Transverse colon (tissue), 4 donors: ENCODE data around the gene TH. TPM values are rescaled to one million over a fixed set of nuclear protein-coding genes. Genes with fewer than 3 reads are reported as not detected.

ENCODE experiments used
- DNase-seq: peaks from one replicate; pipeline ENCODE4 v3.0.0-alpha.2; 2019
- H3K27ac ChIP-seq, 4 donors: fragments of 200-600 bp; sonication (generic); 2 replicates each; pipeline ENCODE4 v1.5.1; 2016 to 2018; ENCODE audit warnings: inconsistent platforms in 4 of 4
- H3K27me3 ChIP-seq: fragments of 200-600 bp; sonication (generic); 2 replicates; pipeline ENCODE4 v1.5.1; 2017; ENCODE audit warnings: inconsistent platforms
- H3K36me3 ChIP-seq, 4 donors: fragments of 200-600 bp; sonication (generic); 2 replicates each; pipeline ENCODE4 v1.5.1; 2017 to 2019; ENCODE audit warnings: inconsistent platforms in 4 of 4
- H3K4me1 ChIP-seq, 4 donors: fragments of 200-600 bp; sonication (generic); 2 replicates each; pipeline ENCODE4 v1.5.1; 2017 to 2020; ENCODE audit warnings: inconsistent platforms in 4 of 4
- H3K4me3 ChIP-seq, 4 donors: fragments of 200-600 bp; sonication (generic); 1 replicate in 1 of 4; 2 replicates in 3 of 4; pipeline versions ENCODE4 v1.5.1 to v1.6.1; 2017 to 2019; ENCODE audit warnings: inconsistent platforms in 4 of 4
- H3K9me3 ChIP-seq, 2 donors: fragments of 200-600 bp; sonication (generic); 2 replicates each; pipeline ENCODE4 v1.5.1; 2017 to 2019; ENCODE audit warnings: inconsistent platforms in 2 of 2
- EP300 ChIP-seq: sonication (generic); formaldehyde crosslinking; IDR thresholded peaks from one replicate; pipeline ENCODE4 v1.6.1; 2017; ENCODE audit warnings: antibody characterized with exemption, low read depth
- POLR2A ChIP-seq: fragments of 450-650 bp; IDR thresholded peaks from one replicate; pipeline ENCODE4 v1.6.1; 2016; ENCODE audit warnings: antibody characterized with exemption, mild to moderate bottlenecking, moderate library complexity
- POLR2AphosphoS5 ChIP-seq, 3 donors: sonication (generic); formaldehyde crosslinking; IDR thresholded peaks; one replicate each; pipeline ENCODE4 v1.6.1; 2016; ENCODE audit warnings: antibody characterized with exemption in 3 of 3
- WGBS, 2 donors: methylation state at CpG; one replicate each; pipeline ENCODE4 v1.1.5; 2018; ENCODE audit warnings: low coverage in 1 of 2; 5-methylcytosine and 5-hydroxymethylcytosine counted together
- in situ Hi-C, 4 donors: fragments of 200-750 bp; cut with MboI; loops; one replicate each; pipeline versions ENCODE4 v1.15.0 to v1.15.1; 2017; ENCODE audit warnings: low sequenced_read_pairs in 3 of 4, low pct_ligation_motif_present in 1 of 4, low pct_unique_long_range_greater_than_20kb in 1 of 4
- intact Hi-C: fragments of 100-400 bp; cut with DNase I; formaldehyde crosslinking; loops from one replicate; pipeline ENCODE4 v1.15.1; 2023; ENCODE audit warnings: low total_unique reads
- total RNA-seq, 4 donors: library from RNA; depleted of rRNA; stranded (reverse); fragments of >200 nt; gene quantifications; one replicate each; pipeline ENCODE4 v1.1.0, GENCODE V29; 2016
- TF ChIP-seq, protein P1 (sequence below), 5 experiments: fragments of 200-600 bp in 3 of 5; fragments of 450-650 bp in 2 of 5; sonication (generic) in 3 of 5; IDR thresholded peaks; 1 replicate in 2 of 5; 2 replicates in 3 of 5; pipeline ENCODE4 v1.5.1; 2016 to 2017; ENCODE audit warnings: antibody characterized with exemption in 5 of 5, inconsistent platforms in 3 of 5, mild to moderate bottlenecking in 2 of 5, moderate library complexity in 1 of 5

Gene TH
- total RNA-seq, 4 donors from 2014 or later: not detected

- no peak overlapping the region for H3K27ac ChIP-seq
- 31% methylated on average over 18 of the region's 19 CpGs; no CpG with 5 or more reads in 1 of the 2 donors for whole genome bisulfite sequencing, 2 donors
- in situ Hi-C loops: no loop called here
- peaks cover 33% of the 10 kb centered on the region for H3K27me3 ChIP-seq
- no peak overlapping the region for H3K4me3 ChIP-seq
- H3K9me3 ChIP-seq: peaks cover 0 to under 1% of the 10 kb centered on the region in 2 donors
- no peaks in the 10 kb centered on the region for H3K4me1 ChIP-seq
- intact Hi-C loops: no loop called here
- TF ChIP-seq POLR2AphosphoS5 (IDR thresholded peaks at IDR 0.05) (no peak), EP300 (no peak), POLR2A (no peak)
- TF ChIP-seq, protein P1, sequence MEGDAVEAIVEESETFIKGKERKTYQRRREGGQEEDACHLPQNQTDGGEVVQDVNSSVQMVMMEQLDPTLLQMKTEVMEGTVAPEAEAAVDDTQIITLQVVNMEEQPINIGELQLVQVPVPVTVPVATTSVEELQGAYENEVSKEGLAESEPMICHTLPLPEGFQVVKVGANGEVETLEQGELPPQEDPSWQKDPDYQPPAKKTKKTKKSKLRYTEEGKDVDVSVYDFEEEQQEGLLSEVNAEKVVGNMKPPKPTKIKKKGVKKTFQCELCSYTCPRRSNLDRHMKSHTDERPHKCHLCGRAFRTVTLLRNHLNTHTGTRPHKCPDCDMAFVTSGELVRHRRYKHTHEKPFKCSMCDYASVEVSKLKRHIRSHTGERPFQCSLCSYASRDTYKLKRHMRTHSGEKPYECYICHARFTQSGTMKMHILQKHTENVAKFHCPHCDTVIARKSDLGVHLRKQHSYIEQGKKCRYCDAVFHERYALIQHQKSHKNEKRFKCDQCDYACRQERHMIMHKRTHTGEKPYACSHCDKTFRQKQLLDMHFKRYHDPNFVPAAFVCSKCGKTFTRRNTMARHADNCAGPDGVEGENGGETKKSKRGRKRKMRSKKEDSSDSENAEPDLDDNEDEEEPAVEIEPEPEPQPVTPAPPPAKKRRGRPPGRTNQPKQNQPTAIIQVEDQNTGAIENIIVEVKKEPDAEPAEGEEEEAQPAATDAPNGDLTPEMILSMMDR (IDR thresholded peaks at IDR 0.05): no peak
- H3K36me3 ChIP-seq: no peaks in the 10 kb centered on the region
- no peak for DNase-seq
These were observed 49.3 kb downstream of the TH start for GRCh38 chr11:2122222-2122906.

GRCh38 chr11:2121227-2122130 is 50.1 kb downstream of the TH start:
- TF ChIP-seq POLR2AphosphoS5 (IDR thresholded peaks at IDR 0.05) (no peak), POLR2A (no peak), EP300 (no peak)
- TF ChIP-seq, protein P1 (IDR thresholded peaks at IDR 0.05): no peak
- in situ Hi-C loops: no loop called here
- peaks cover 33% of the 10 kb centered on the region for H3K27me3 ChIP-seq

GRCh38 chr11:2120359-2121100 is 51.1 kb downstream of the TH start:
- peaks cover 0 to 4% of the 10 kb centered on the region in 2 donors for H3K9me3 ChIP-seq
- H3K27me3 ChIP-seq: peaks cover 33% of the 10 kb centered on the region
- in situ Hi-C loops: no loop called here
- WGBS, 2 donors: 62% methylated on average over 23 of the region's 23 CpGs; no CpG with 5 or more reads in 1 of the 2 donors
- H3K27ac ChIP-seq: no peak overlapping the region
- intact Hi-C loops: no loop called here
- DNase-seq: no peak
- TF ChIP-seq EP300: no peak
- TF ChIP-seq, protein P1 (IDR thresholded peaks at IDR 0.05): no peak
- no peak for TF ChIP-seq POLR2AphosphoS5 (IDR thresholded peaks at IDR 0.05)
- TF ChIP-seq POLR2A: no peak
- no peaks in the 10 kb centered on the region for H3K4me1 ChIP-seq
- H3K4me3 ChIP-seq: no peak overlapping the region
- H3K36me3 ChIP-seq: no peaks in the 10 kb centered on the region

More at GRCh38 chr11:2121227-2122130, 50.1 kb downstream of the TH start:
- WGBS, 2 donors: 75% methylated on average over 20 of the region's 21 CpGs; no CpG with 5 or more reads in 1 of the 2 donors
- intact Hi-C loops: no loop called here
- Histone ChIP-seq H3K9me3 (peaks cover 0 to 4% of the 10 kb centered on the region in 2 donors), H3K4me3 (no peak overlapping the region), H3K36me3 (no peaks in the 10 kb centered on the region), H3K4me1 (no peaks in the 10 kb centered on the region), H3K27ac (no peak overlapping the region)
- DNase-seq: no peak

DNA sequence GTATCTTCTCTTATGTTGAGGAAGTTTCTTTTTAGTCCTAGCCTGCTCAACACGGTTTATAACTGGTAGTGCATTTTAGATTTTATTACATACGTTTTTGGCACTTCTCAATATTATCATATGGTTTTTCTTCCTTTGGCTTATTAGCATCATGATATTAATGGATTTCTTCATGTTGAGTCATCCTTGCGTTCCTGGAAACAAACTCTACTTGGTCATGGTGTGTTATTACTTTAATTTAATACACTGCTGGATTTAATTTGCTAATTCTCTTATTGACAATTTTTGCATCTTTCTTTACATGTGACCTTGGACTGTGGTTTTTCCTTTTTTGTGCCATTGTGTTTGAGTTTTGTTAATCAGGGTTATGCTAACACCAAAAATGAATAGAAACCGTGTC is 52.9 kb downstream of the TH start:
- in situ Hi-C loops: no loop called here
- Histone ChIP-seq H3K9me3 (peaks cover 0 to 4% of the 10 kb centered on the region in 2 donors), H3K27me3 (peaks cover 33% of the 10 kb centered on the region), H3K36me3 (no peaks in the 10 kb centered on the region), H3K27ac (no peak overlapping the region), H3K4me1 (no peaks in the 10 kb centered on the region), H3K4me3 (no peak overlapping the region)
- WGBS, 2 donors: 66 to 84% methylated on average over 3 to 4 of the region's 4 CpGs
- intact Hi-C loops: no loop called here
- TF ChIP-seq POLR2AphosphoS5 (IDR thresholded peaks at IDR 0.05): no peak
- TF ChIP-seq, protein P1 (IDR thresholded peaks at IDR 0.05): no peak
- TF ChIP-seq POLR2A: no peak
- no peak for DNase-seq
